GM19324 (cell line): Measurements from ENCODE around the gene TUBB4A.

Source experiments
- ATAC-seq: cut with Tn5 transposase; IDR thresholded peaks from one replicate; pipeline ENCODE4 v1.9.1; 2021; ENCODE audit warnings: mild to moderate bottlenecking, moderate library complexity; ENCODE audit not compliant: unreplicated experiment, low FRiP score

The TUBB4A gene

DNA sequence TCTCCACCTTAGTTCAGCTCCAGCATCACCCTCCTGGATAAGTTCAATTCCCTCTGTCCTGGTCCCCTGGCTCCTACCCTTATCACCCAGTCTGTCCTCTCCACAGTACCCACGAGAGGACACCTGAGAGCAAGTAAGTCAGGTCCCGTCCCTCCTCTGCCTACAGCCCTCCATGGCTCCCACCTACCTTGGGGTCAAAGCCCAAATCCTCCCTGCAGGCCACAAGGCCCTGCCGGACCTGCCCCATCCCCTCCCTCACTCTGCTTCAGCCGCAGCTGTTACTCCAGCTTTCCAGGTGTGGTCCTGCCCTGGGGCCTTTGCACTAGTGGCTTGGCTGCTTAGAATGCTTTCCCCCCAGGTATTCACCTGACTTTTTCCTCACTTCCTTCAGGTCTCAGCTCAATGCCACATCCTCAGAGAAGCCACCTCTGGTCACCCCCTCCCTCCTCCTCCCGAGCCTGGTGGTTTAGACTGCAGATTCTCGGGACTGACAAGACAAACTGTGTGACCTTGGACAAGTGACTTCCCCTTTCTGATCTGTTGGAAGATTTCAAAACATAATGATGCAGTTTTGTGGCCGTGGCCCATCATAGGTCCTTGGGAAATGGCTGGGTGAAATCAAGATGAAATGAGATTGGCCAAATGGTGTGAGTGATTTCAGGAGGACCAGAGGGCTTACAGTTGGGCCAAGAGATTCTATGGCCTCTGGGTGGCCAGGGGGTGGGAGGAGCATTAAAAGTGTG, 3.6 kb downstream of the TUBB4A start:
- no peak for ATAC-seq

DNA sequence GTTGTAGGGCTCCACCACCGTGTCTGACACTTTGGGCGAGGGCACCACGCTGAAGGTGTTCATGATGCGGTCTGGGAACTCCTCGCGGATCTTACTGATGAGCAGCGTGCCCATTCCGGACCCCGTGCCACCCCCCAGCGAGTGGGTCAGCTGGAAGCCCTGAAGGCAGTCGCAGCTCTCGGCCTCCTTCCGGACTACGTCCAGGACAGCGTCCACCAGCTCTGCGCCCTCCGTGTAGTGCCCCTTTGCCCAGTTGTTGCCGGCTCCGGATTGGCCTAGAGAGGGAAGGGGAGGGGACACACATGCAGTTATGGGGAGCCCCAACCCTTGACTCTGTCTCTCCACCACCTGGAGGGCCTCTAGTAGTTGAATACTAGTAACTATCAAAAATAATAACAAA, 6.2 kb downstream of the TUBB4A start:
- no peak for ATAC-seq

DNA sequence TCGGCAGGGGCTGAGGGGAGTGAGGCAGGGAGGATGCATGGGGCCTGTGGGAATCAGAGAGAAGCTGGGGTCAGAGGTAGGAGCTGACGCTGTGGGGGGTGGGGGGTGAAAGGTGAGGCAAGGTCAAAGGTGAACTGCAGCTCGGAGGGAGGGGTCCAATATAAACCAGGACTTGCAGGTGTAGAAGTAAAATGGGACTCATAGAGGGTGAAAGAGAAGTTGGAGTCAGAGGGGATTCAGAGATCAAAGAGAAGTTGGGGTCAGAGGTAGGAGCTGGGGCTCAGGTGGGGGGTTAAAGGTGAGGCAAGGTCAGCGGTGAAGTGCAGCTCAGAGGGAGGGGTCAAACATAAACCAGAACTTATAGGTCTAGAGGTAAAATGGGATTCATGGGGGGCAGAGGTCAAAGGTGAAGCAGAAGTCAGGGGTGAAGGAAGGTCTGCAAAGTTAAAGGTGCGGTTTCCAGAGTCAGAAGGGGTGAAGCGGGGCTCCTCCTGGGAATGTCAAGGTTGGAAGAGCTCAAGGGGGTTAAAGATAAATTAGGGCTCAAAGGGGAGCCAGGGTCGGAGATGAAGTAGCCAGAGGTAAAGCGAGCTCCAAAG, 7.6 kb downstream of the TUBB4A start:
- no peak for ATAC-seq

DNA sequence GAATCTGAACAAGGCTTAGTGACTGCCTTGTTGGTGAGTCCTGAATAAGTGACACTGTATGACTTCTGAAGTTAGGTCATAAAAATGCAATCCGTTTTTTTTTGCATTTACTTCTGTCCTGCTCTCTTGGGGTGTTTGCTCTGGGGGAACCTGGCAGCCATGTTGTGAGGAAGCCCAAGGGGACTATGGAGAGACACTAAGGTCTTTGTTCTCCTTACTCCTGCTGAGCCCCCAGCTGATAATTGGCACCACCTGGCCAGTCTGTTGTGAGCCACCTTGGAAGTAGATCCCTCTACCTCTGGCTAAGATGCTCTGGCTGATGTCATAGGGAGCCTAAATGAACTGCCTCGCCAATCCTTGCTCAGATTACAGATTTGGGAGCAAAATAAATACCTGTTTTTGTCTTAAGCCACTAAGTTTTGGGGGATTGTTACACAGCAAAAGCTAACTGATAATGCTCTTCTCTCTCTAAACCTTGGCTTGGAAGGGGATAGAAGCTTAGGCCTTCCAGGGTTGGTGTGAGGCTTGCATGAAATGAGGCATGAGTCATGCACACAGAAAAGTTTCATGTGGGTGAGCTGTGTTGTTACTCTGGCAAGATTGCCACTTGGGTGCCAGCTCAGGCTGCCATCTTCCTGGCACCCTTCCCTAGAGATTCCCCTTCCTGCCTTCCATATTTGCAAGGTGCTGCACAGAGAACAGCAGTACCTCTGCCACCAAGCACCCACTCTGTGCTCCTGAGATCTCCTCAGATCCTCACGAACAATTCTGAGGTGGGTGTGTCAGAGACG, 10.1 kb downstream of the TUBB4A start:
- no peak for ATAC-seq

DNA sequence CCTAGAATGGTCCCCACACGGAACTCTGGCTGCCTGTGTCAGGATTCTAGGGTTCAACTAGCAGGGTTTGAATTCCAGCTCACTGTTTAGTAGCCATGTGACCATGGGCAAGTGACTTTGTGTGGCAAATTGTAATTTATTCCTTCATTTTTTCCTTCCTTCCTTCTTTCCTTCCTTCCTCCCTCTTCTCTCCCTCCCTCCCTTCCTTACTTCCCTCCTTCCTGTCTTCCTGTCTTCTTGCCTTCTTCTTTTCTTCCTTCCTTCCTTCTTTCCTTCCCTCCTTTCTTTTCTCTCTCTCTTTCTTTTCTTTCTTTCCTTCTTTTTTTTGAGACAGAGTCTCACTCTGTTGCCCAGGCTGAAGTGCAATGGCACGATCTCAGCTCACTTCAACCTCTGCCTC, 12.0 kb downstream of the TUBB4A start:
- ATAC-seq, result no peak

DNA sequence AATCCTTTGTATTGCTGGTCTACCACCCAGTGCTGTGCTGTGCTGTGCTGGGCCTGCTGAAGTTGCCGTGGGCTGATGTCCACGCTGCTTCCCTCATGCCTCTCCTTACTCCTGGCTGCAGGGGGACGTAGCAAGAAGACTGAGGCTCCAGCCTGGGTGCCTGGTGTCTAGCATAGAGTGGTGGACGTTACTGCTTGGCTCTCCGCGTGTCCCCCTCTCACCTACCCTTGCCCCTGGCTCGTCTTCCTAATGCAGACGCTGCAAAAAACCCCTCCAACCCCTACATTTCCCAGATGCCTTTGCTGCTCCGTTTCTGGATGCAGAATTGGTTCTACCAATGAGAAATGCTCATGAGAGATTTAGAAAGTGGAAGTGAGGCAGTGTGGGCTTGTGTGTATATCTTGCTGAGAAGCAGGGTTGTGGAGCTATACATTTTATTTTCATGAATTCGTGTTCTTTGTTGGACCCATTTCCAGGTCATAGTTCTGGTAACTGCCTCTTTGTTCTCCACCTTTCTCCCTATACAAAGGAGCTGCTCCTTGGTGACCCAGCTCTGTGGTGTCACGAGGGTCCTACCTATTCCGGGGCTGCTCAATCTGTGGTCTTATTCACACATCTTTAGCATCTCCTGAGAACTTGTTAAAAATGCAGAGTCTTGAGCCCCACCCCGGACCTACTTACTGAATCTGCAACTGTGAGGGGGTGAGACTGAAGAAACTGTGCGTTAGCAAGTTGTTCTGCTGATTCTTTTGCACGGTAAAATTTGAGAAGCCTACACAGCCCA, 12.6 kb downstream of the TUBB4A start:
- no peak for ATAC-seq

DNA sequence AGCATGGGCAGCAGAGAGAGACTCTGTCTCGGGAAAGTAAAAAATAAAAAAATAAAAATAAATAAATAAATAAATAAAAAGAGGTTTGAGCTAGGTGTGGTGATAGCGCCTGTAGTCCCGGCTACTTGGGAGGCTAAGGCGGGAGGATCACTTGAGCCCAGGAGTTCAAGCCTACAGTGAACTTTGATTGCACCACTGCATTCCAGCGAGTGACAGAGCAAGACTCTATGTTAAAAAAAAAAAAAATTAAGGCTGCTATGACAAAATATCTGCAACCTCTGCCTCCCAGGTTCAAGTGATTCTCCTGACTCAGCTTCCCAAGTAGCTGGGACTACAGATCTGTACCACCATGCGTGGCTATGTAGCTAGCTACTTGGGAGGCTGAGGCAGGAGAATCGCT, 17.3 kb downstream of the TUBB4A start:
- no peak for ATAC-seq

DNA sequence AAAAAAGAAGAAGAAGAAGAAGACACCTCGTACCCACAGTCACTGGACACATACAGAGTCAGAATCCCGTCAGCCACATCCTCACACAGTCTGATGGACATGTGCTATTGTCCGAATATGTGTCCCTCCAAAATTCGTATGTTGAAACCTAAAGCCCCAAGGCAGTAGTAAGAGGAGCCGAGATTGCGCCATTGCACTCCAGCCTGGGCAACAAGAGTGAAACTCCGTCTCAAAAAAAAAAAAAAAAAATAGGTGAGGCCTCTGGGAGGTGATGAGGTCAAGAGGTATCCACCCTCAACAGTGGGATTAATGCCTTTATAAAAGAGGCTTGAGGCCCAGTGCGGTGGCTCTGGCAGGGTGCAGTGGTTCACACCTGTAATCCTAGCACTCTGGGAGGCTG, 17.9 kb downstream of the TUBB4A start:
- no peak for ATAC-seq

DNA sequence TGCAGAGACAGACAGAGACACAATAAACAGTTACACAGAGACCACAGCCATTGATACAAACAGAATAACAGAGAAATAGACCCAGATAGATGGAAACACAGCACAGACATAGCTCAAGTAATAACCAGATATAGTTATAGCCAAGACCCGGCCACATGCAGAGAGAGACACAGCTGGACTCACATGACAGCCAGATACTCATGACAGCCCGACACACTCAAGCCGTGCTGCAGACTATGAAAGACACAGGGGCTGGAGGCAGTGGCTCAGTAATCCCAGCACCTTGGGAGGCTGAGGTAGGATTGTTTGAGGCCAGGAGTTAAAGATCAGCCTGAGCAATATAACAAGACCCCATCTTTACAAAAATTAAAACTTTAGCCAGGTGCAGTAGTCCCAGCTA, 18.9 kb downstream of the TUBB4A start:
- no peak for ATAC-seq

DNA sequence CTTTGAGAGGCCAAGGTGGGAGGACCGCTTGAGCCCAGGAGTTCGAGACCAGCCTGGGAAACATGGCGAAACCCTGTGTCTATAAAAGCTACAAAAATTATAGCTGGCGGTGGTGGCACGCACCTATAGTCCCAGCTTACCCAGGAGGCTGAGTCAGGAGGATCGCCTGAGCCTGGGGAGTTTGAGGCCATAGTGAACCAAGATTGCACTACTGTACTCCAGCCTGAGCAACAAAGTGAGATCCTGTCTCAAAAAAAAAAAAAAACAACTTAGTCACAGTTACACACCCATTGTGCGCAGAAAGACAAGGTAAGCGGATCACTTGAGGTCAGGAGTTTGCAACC, 19.8 kb downstream of the TUBB4A start:
- no peak for ATAC-seq

DNA sequence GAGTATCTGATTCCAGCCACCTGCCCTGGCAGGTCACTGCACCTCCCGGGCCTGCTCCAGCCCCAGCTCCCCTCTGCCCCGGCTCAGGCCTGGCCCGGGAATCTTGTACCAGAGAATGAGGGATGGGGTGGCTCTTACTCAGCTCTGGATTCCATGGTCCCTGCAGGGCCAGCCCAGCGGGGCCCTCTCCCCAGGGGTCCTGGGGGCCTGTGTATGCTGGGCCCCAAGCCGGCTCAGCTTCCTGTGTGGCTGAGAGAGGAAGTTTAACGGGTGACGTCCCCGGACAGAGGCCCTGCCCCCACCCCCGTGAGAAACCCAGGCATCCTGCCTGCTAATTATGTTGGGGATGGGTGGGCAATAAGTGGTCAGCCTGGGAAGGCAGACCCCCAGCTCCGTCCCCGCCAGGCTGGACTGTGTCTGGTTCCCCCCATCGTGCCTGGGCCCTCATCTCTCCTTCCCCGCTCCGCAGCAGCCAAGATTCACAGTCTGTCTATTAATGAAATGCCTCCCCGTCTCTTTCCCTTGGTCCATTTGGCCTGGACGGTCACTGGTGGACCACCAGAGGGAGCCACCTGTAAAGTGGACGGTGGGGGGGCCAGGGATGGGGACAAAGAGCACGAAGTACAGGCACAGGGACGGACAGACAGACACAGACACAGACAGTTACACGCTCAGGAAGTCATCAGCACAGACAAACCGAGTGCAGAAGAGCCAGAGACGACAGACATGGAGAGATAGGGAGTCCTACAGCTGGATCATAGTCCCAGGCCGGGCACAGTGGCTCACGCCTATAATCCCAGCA, 20.4 kb downstream of the TUBB4A start, which contains the start of gene DENND1C:
TSS of gene DENND1C (minus strand) at position 247 of the 802 bp plus-strand sequence. CDS start at position 155, 92 bp downstream.
- ATAC-seq, result no peak

DNA sequence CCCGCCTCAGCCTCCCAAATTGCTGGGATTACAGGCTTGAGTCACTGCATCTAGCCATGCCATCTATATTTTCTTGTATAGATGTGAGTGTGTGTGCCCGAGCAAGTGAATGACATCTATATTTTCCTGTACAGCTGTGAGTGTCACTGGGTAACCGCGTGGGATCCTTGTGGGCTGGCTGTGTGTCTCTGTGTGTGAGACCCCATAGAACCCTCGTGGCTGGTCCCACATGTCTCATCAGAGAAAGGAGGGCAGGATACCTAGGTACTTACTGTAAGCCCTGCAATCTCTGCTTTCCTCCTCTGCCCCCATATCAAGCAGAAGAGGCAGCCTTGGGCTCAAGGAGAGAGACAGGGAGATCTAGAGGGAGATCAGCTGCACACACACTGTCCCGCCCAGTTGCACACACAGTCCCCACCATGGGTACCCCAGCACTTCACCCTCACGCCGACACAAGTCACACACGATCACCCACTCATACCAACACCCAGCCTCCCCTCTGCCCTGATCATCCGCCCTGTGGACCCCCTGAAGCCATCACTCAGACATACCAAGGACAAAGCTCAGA, 21.2 kb downstream of the TUBB4A start:
- ATAC-seq, result no peak

DNA sequence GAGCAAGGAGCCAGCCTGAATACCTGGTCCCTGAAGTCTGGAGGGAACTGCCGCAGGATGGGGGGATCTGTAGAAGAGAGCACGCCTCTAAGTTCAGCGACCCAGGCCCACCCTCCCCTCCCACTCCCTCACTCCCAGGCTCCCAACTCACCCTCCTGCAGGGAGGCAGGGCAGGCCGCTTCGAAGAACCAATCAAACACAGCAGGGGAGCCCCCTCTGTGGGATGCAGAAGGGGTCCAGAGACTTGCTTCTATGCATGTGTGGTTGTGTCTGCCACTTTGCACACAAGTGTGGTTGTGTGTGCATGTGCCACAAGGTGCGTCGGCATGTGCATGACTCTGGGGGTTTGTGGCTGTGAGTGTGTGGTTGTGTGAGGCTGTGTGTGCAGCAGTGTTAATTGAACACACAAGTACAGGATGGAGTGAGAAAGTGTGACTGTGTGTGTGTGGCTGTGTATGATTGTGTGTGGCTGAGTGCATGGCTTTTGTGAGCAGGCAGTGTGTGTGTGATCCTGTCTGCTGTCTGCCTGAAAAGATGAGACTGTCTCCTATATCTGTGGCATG, 22.2 kb downstream of the TUBB4A start:
- no peak for ATAC-seq

DNA sequence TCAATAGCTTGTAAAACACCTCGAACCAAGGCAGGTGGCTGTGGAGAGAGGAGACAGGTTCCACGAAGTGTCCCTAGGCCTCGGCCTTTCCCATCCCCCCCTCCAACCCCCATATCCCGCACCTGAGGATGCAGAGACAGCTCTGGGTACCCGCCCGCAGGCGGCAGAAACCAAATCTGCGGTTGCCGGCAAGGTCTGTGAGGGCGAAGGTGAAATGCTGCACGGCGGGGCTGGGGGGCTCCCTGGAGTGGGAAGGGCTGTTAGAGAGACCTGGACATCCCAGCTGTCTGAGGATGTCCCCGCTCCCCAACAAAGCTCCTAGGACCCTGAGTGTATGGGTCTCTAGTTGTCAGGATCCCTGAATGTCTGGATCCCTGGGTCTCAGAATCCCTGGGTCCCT, 23.3 kb downstream of the TUBB4A start:
- no peak for ATAC-seq

DNA sequence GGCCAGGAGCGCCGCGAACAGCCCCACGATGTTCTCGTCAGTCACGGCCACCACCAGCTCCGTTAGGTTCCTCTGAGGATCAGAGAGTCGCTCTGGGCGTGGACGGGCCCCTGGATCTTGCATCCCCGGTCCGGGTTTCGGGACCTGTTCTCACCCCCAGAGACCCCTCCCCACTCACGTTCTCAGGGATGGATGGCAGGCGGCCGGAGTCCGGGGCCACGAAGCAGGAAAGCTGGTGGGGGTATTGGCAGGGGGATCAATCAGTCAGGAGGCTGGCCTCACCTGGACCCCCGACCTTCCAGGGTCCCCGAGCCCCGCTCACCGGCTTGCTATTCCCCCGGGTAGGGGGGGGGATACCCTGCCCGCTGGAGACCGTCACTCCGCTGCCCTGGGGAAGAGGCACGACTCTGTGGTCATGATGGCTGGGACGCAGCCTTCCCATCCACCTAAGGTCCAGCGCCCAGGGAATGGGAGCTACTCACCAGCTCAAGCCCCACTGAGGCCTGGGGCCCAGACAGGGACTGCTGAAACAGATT, 25.1 kb downstream of the TUBB4A start:
- ATAC-seq, result no peak

DNA sequence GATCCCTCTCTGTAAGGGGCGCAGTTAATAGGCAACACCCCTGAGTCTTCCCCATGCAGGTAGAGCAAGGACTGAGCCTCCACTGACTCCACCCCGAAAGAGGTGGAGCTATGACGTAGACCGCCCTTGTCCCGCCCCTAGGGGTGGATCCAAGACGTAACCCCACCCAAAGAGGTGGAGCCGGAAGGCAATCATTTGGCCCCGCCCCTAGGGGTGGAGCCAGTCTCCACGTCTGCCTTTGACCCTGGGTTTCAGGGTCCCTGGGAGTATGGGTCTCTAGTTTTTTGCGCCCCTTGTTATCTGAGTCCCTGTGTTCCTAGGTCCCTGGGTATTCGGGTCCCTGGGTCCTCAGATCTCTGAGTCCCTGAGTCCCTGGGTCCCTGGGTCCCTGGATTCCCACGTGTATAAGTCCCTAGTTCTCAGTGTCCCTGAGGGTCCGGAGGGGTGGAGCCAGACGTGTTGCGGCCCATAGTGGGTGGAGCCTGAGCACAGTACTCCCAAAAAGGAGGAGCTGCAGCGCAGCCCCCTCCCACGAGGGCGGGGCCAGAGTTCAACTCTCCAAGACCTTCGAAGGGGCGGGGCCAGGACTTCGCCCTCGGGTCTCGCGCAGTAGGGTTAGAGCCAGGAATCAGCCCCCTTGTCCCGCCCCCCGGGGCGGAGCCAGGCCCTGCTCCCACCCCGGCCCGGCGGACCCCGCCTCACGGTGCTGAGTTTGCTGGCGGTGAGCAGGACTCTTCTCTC, 25.8 kb downstream of the TUBB4A start:
- ATAC-seq, result no peak

DNA sequence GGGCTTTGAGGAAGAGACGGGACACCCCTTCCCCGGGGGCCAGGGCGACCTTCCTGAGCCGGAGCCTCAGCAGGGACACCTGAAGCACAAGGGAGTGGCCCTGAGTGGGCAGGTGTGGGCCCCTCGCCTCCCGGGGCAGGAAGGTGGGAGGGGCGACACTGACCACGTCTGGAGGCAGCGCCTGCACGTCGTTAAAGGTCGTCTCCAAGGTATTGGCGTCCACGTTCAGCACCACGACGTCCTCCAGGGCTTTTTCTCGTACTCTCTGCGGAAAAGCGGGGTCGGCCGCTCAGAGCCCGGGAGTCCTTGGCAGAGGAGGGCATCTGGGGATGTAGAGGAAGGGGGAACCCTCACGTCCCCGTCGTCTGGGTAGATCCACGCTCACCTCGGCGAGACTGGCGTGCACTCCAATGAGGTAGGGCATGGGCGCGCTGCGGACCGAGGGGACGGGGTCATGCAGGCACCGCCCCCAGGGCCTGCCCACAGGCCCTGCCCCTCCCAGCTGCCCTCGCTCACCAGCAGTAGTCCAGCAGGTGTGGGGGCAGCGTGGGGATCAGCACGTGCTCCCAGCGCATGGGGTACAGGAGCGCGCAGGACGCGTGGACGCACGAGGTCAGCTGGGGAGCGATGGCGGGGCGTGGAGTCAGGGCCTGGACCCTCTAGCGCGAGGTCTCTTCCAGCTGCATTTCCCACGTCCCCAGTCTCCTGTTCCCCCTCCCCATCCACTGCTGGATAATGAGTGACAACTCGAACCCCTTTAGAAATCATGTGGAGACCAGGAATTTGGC, 26.6 kb downstream of the TUBB4A start:
- no peak for ATAC-seq

DNA sequence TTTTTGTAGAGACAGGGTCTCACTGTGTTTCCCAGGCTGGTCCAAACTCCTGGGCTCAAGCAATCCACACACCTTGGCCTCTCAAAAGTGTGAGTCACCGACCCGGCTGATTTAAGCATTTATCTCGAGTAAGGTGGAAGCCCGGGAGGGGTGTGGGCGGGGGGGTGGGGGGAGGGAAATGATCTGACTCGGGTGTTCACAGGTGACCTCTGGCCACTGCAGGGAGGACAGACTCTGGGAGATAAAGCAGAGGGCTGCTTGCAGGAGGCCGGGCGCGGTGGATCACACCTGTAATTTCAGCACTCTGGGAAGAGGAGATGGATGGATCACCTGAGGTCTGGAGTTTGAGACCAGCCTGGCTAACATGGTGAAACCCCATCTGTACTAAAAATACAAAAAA, 28.5 kb downstream of the TUBB4A start:
- ATAC-seq, result no peak
